Panc1 (cell line): ENCODE results near the gene CCDC187. TPM values are rescaled to one million over a fixed set of nuclear protein-coding genes. Genes with fewer than 3 reads are reported as not detected.
A peak's percentile ranks its signal among the peaks of the same experiment; 100 is the strongest.

Experiments
- ATAC-seq: fragments of 200-7000 bp; cut with Tn5 transposase; 2 replicates; pipeline ENCODE4 v1.9.1; 2020; ENCODE audit warnings: mild to moderate bottlenecking, moderate library complexity
- BruUV-seq: library from RNA; stranded (reverse); fragments of 400-500 nt; replicated peaks from 2 replicates; lab custom pipeline; 2021; lab: Mats Ljungman, UMichigan
- CTCF ChIA-PET: fragments of 300-600 bp; sonication (Branson Sonifier 250); formaldehyde crosslinking; loops from one replicate; lab custom pipeline; 2022; ENCODE audit warnings: antibody characterized with exemption; lab: Charles Lee
- POLR2A ChIA-PET: fragments of 300-600 bp; sonication (Branson Sonifier 250); formaldehyde crosslinking; loops from one replicate; lab custom pipeline; 2022; ENCODE audit warnings: antibody characterized with exemption; lab: Charles Lee
- DNase-seq: peaks from one replicate; pipeline ENCODE4 v3.0.0-alpha.2; 2010; ENCODE audit warnings: low read depth, low spot score
- H3K27ac ChIP-seq: 2 replicates; pipeline ENCODE4 v1.5.1; 2011; ENCODE audit warnings: mild to moderate bottlenecking, low read length, inconsistent platforms
- H3K27me3 ChIP-seq: fragments of 200-500 bp; sonication (Bioruptor generic); 2 replicates; pipeline ENCODE4 v1.6.0; 2014; ENCODE audit warnings: low read length, inconsistent platforms; ENCODE audit not compliant: control insufficient read depth, insufficient read depth
- H3K36me3 ChIP-seq: fragments of 200-500 bp; sonication (Bioruptor generic); 2 replicates; pipeline ENCODE4 v1.5.1; 2014; ENCODE audit warnings: inconsistent platforms, mild to moderate bottlenecking, low read length, moderate library complexity; ENCODE audit not compliant: control insufficient read depth, insufficient read depth
- H3K4me1 ChIP-seq: 2 replicates; pipeline ENCODE4 v1.5.1; 2011; ENCODE audit warnings: inconsistent platforms, mild to moderate bottlenecking, low read length, moderate library complexity; ENCODE audit not compliant: control insufficient read depth, insufficient read depth
- H3K4me3 ChIP-seq, 2 experiments: 2 replicates each; pipeline ENCODE4 v1.5.1; 2011 to 2012; ENCODE audit warnings: low read depth in 2 of 2, low read length in 2 of 2, mild to moderate bottlenecking in 2 of 2, inconsistent platforms in 1 of 2, moderate library complexity in 1 of 2
- H3K9me3 ChIP-seq: fragments of 200-500 bp; sonication (Bioruptor generic); 2 replicates; pipeline ENCODE4 v1.5.1; 2014; ENCODE audit warnings: low read depth, mild to moderate bottlenecking, inconsistent platforms, low read length, moderate library complexity; ENCODE audit not compliant: control insufficient read depth, insufficient read depth
- CTCF ChIP-seq: fragments of 450-650 bp; IDR thresholded peaks from 2 replicates; pipeline ENCODE4 v1.5.1; 2017; ENCODE audit warnings: mild to moderate bottlenecking
- POLR2AphosphoS5 ChIP-seq: IDR thresholded peaks from 2 replicates; pipeline ENCODE4 v1.6.1; 2012; ENCODE audit warnings: mild to moderate bottlenecking, low read depth, low read length, moderate library complexity
- REST ChIP-seq, 2 experiments: IDR thresholded peaks; 2 replicates each; pipeline ENCODE4 v1.6.1; 2011 to 2012; ENCODE audit warnings: low read depth in 2 of 2, control low read depth in 1 of 2, low read length in 1 of 2, mild to moderate bottlenecking in 1 of 2, moderate library complexity in 1 of 2; ENCODE audit not compliant: insufficient read depth in 1 of 2
- SIN3A ChIP-seq: IDR thresholded peaks from 2 replicates; pipeline ENCODE4 v1.6.1; 2012; ENCODE audit warnings: low read depth, mild to moderate bottlenecking, low read length, moderate library complexity, borderline replicate concordance; ENCODE audit not compliant: insufficient read depth
- TCF7L2 ChIP-seq: IDR thresholded peaks from 2 replicates; pipeline ENCODE4 v1.6.1; 2011; ENCODE audit warnings: mild to moderate bottlenecking, low read depth, low read length, inconsistent platforms
- in situ Hi-C: cut with HindIII; loops from 2 replicates; pipeline ENCODE4 v1.10.0; 2016; ENCODE audit warnings: low sequenced_read_pairs, low pct_unique_long_range_greater_than_20kb
- intact Hi-C: fragments of 100-400 bp; cut with micrococcal nuclease; formaldehyde crosslinking; loops from one replicate; pipeline ENCODE4 v1.10.0; 2022; ENCODE audit not compliant: unreplicated experiment
- total RNA-seq: library from RNA; stranded (reverse); gene quantifications from one replicate; pipeline ENCODE4 v1.2.1, GENCODE V29; 2021; ENCODE audit not compliant: unreplicated experiment

The CCDC187 gene
- total RNA-seq, 1 experiment from 2014 or later: not detected

- Histone ChIP-seq H3K27me3 (no peaks in the 10 kb centered on the region), H3K36me3 (no peaks in the 10 kb centered on the region), H3K27ac (no peak overlapping the region), H3K4me1 (no peaks in the 10 kb centered on the region), H3K4me3 (no peak overlapping the region), H3K9me3 (no peaks in the 10 kb centered on the region)
- in situ Hi-C loops (no loop called here), intact Hi-C loops (no loop called here)
- no peak for DNase-seq
- POLR2A ChIA-PET: no interaction called here
- no peak for ATAC-seq
- CTCF ChIA-PET: interaction anchor here (0.5 kb wide), 1 partner anchor 73 kb away, joined by 3 read pairs; no protein-coding TSS in a partner anchor
- no peak for TF ChIP-seq REST (IDR thresholded peaks at IDR 0.05; ENCODE audit: insufficient read depth in 1 of 2, low read depth in 2 of 2, low read length in 1 of 2)
- no TSS peak for BruUV-seq
Measured at GRCh38 chr9:136317695-136318094, 13.8 kb upstream of the CCDC187 start.

- TF ChIP-seq POLR2AphosphoS5 (no peak), TCF7L2 (no peak), SIN3A (no peak), CTCF (no peak), REST (IDR thresholded peaks at IDR 0.05; ENCODE audit: insufficient read depth in 1 of 2, low read depth in 2 of 2, low read length in 1 of 2) (no peak)
- CTCF ChIA-PET: no interaction called here
- Histone ChIP-seq H3K27me3 (no peaks in the 10 kb centered on the region), H3K27ac (no peak overlapping the region), H3K9me3 (no peaks in the 10 kb centered on the region), H3K4me1 (no peaks in the 10 kb centered on the region), H3K4me3 (no peak overlapping the region), H3K36me3 (no peaks in the 10 kb centered on the region)
- intact Hi-C loops (no loop called here), in situ Hi-C loops (no loop called here)
- BruUV-seq: no TSS peak
- POLR2A ChIA-PET: no interaction called here
- ATAC-seq: 0 out of 2 replicates have a peak, but pooled peaks have one; percentile 20
- DNase-seq: no peak
Measured at GRCh38 chr9:136316896-136317676, 13.2 kb upstream of the CCDC187 start.
